SH-SY5Y (cell line): ENCODE results near the gene SLC22A3.

Experiments
- GATA2 ChIP-seq: IDR thresholded peaks from 2 replicates; pipeline ENCODE4 v1.6.1; 2011; ENCODE audit warnings: mild to moderate bottlenecking, low read depth, low read length
- GATA3 ChIP-seq: IDR thresholded peaks from 2 replicates; pipeline ENCODE4 v1.6.1; 2011; ENCODE audit warnings: low read depth, mild to moderate bottlenecking, low read length, moderate library complexity

DNA sequence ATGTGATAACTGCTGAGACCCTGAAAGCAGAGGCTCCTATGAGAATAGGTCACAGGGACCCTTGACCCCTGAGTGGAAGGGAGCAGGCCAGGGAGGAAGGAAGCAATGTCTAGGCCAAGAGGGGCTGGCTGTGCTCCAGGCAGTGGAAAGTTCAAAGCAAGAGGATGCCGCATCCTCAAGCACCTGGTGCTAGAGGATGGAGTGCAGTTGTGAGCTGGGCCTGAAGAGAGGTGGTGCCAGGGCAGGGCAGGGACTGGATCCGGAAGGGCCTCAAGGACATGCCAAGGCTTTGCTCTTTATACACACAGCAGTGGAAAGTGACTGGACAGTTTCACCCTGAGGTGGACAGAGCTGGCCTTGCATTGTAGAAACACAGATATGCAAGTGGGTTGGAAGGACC is 97.0 kb downstream of the SLC22A3 start:
- TF ChIP-seq GATA3 (no peak), GATA2 (no peak)
